IPS DF 6.9 (cell line): ENCODE data around the gene ABCG1.

ENCODE experiments used
- DNase-seq: peaks from one replicate; pipeline ENCODE4 v3.0.0-alpha.2; 2013; ENCODE audit warnings: low read depth, low spot score
- H3K27ac ChIP-seq: one replicate; pipeline ENCODE4 v1.5.1; 2013; ENCODE audit warnings: low read length, control low read depth
- H3K27me3 ChIP-seq: 2 replicates; pipeline ENCODE4 v1.6.1; 2013; ENCODE audit warnings: mild to moderate bottlenecking, low read length; ENCODE audit not compliant: control insufficient read depth, insufficient read depth
- H3K36me3 ChIP-seq: 2 replicates; pipeline ENCODE4 v1.6.1; 2013; ENCODE audit warnings: low read length; ENCODE audit not compliant: control insufficient read depth, insufficient read depth
- H3K4me1 ChIP-seq: 2 replicates; pipeline ENCODE4 v1.6.1; 2013; ENCODE audit warnings: low read length; ENCODE audit not compliant: control insufficient read depth, insufficient read depth
- H3K4me3 ChIP-seq: 2 replicates; pipeline ENCODE4 v1.5.1; 2013; ENCODE audit warnings: mild to moderate bottlenecking, low read length
- H3K9me3 ChIP-seq: 2 replicates; pipeline ENCODE4 v1.6.1; 2013; ENCODE audit warnings: low read length, inconsistent platforms; ENCODE audit not compliant: control insufficient read depth, insufficient read depth
- WGBS: extraction: QIAGEN DNeasy Blood & Tissue Kit; methylation state at CpG from one replicate; pipeline ENCODE4 v1.1.7; 2013; ENCODE audit warnings: mixed read lengths, missing lambda C conversion rate; ENCODE audit not compliant: insufficient read length, insufficient coverage; 5-methylcytosine and 5-hydroxymethylcytosine counted together

The ABCG1 gene

DNA sequence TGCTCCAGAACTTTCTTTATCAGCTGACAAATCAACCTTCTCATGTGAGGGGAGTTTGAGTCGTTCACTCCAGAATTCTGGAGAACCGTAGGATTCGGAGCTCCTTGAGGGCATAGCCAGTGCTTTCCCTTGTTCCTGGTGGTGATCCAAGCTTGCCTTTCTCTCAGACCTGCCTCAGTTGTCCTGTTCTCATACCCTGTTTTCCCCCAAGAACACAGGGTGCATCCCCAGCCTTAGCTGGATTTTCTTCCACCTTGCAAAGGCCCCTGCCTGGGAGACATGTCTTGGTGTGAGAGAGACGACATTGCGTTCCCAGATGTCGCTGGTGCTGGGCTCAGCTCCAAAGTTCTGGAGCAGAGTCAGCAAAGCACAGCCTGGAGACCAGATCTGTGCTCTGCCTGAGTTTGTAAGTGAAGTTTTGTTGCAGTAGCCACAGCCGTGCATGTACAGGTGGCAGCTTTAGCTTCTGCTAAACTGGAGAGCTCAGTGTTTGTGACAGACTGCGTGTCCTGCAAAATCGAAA lies 40.0 kb downstream of the ABCG1 start:
- Histone ChIP-seq H3K36me3 (no peaks in the 10 kb centered on the region), H3K27ac (no peak overlapping the region), H3K27me3 (no peaks in the 10 kb centered on the region), H3K4me3 (no peak overlapping the region), H3K4me1 (peaks cover 1% of the 10 kb centered on the region; the same call in 1 of the 2 replicates), H3K9me3 (no peaks in the 10 kb centered on the region)
- DNase-seq = no peak
- WGBS = no CpG with 5 or more reads among the region's 9 CpGs

GRCh38 chr21:42260121-42260520 lies 41.2 kb downstream of the ABCG1 start:
- WGBS = no CpG with 5 or more reads among the region's 10 CpGs

DNA sequence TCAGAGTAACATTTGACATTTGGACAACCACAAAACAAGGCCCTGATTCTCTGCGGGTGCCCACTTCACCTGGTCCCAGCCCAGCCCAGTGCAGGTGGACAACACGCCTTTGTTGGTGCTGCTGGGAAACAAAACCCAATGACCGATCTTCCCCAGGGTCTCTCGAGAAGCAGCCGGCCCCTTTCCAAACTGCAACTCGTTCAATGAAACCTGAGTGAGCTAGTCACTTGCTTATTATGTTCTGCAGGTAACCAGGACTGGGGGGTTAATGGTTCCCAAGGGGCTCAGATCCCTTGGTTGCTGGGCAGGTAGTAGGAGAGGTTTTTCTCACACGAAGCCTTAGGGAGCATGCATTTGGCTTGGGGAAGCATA lies 42.9 kb downstream of the ABCG1 start:
- H3K9me3 ChIP-seq = no peaks in the 10 kb centered on the region
- WGBS = no CpG with 5 or more reads among the region's 7 CpGs
- no peaks in the 10 kb centered on the region for H3K27me3 ChIP-seq
- H3K27ac ChIP-seq = no peak overlapping the region
- DNase-seq = no peak
- H3K36me3 ChIP-seq = no peaks in the 10 kb centered on the region
- peaks cover 1% of the 10 kb centered on the region; the same call in 1 of the 2 replicates for H3K4me1 ChIP-seq
- H3K4me3 ChIP-seq = no peak overlapping the region

More at GRCh38 chr21:42260121-42260520, 41.2 kb downstream of the ABCG1 start:
- H3K36me3 ChIP-seq = no peaks in the 10 kb centered on the region
- no peaks in the 10 kb centered on the region for H3K27me3 ChIP-seq
- H3K27ac ChIP-seq = no peak overlapping the region
- H3K9me3 ChIP-seq = no peaks in the 10 kb centered on the region
- H3K4me3 ChIP-seq = no peak overlapping the region
- no peak for DNase-seq
- H3K4me1 ChIP-seq = peaks cover 1% of the 10 kb centered on the region; the same call in 1 of the 2 replicates

- H3K27ac ChIP-seq = no peak overlapping the region
- no peaks in the 10 kb centered on the region for H3K27me3 ChIP-seq
- H3K4me1 ChIP-seq = peaks cover 1% of the 10 kb centered on the region; the same call in 1 of the 2 replicates
- no peak for DNase-seq
- no CpG with 5 or more reads among the region's 11 CpGs for WGBS
- no peak overlapping the region for H3K4me3 ChIP-seq
- no peaks in the 10 kb centered on the region for H3K36me3 ChIP-seq
- H3K9me3 ChIP-seq = no peaks in the 10 kb centered on the region
These were observed 43.9 kb downstream of the ABCG1 start for GRCh38 chr21:42262831-42263231.

DNA sequence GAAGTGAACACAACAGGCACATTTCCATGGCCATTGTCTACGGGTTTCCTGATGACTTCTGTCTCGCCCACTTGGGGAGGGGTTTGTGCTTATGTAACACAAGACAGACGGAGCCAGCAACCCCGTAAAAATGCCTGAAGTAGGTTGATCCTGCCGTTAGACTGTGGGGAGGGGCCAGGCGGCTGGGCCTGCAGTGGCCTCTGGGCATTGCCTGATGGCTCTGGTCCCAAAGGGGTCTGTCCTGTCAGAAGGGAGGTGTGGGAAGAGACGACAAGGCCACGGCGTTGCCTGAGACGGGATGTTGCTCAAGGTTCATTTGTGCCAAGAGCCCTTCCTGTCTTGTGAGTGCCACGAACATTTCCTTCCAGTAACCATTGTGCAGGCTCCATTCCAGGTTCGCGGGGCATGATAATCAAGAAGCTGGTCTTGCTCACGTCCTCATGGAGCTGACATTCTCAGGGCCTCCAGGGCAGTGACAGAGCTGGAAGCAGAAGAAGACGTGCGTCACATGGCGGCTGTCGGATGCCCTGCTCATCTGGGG lies 44.7 kb downstream of the ABCG1 start:
- Histone ChIP-seq H3K27ac (no peak overlapping the region), H3K27me3 (no peaks in the 10 kb centered on the region), H3K36me3 (no peaks in the 10 kb centered on the region), H3K9me3 (no peaks in the 10 kb centered on the region), H3K4me3 (no peak overlapping the region), H3K4me1 (peaks cover 1% of the 10 kb centered on the region; the same call in 1 of the 2 replicates)
- no CpG with 5 or more reads among the region's 18 CpGs for WGBS
- DNase-seq = no peak

- H3K4me1 ChIP-seq = peaks cover 1% of the 10 kb centered on the region; the same call in 1 of the 2 replicates
These were observed 45.6 kb downstream of the ABCG1 start for GRCh38 chr21:42264245-42265195.

GRCh38 chr21:42265231-42265812 lies 46.4 kb downstream of the ABCG1 start:
- H3K27ac ChIP-seq = no peak overlapping the region
- WGBS = no CpG with 5 or more reads among the region's 12 CpGs
- H3K36me3 ChIP-seq = no peaks in the 10 kb centered on the region
- H3K4me1 ChIP-seq = peaks cover 1% of the 10 kb centered on the region; the same call in 1 of the 2 replicates
- H3K4me3 ChIP-seq = no peak overlapping the region
- no peak for DNase-seq
- H3K9me3 ChIP-seq = no peaks in the 10 kb centered on the region
- no peaks in the 10 kb centered on the region for H3K27me3 ChIP-seq

More at GRCh38 chr21:42264245-42265195, 45.6 kb downstream of the ABCG1 start:
- Histone ChIP-seq H3K27ac (no peak overlapping the region), H3K9me3 (no peaks in the 10 kb centered on the region), H3K36me3 (no peaks in the 10 kb centered on the region), H3K4me3 (no peak overlapping the region), H3K27me3 (no peaks in the 10 kb centered on the region)
- no peak for DNase-seq
- WGBS = no CpG with 5 or more reads among the region's 13 CpGs

- Histone ChIP-seq H3K9me3 (no peaks in the 10 kb centered on the region), H3K36me3 (no peaks in the 10 kb centered on the region), H3K27ac (no peak overlapping the region), H3K4me3 (no peak overlapping the region), H3K4me1 (peaks cover 1% of the 10 kb centered on the region; the same call in 1 of the 2 replicates), H3K27me3 (no peaks in the 10 kb centered on the region)
- WGBS = no CpG with 5 or more reads among the region's 7 CpGs
- DNase-seq = no peak
These were observed 48.1 kb downstream of the ABCG1 start for GRCh38 chr21:42266971-42267556.

DNA sequence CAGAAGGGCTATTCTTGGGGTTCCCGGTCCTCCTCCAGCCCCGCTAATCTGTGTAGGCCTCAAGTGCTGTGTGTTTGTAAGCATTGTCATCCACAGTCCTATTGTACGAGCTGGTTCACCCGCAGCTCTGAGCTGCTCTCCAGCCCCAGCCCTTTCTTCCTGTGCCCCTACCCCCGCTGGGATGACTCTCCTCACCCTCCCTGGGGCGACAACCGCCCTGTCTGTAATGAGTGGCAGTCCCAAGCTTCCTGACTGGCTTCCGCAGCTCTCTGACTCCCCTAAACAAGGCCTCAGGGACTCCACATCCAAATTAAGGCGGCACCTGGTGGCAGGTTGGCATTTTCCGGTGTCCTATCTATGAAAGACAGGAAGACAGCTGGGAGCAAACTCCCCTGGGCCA lies 50.4 kb downstream of the ABCG1 start:
- no peak overlapping the region for H3K27ac ChIP-seq
- H3K36me3 ChIP-seq = no peaks in the 10 kb centered on the region
- H3K4me3 ChIP-seq = no peak overlapping the region
- no peaks in the 10 kb centered on the region for H3K27me3 ChIP-seq
- no peaks in the 10 kb centered on the region for H3K4me1 ChIP-seq
- no CpG with 5 or more reads among the region's 10 CpGs for WGBS
- H3K9me3 ChIP-seq = no peaks in the 10 kb centered on the region
- no peak for DNase-seq

DNA sequence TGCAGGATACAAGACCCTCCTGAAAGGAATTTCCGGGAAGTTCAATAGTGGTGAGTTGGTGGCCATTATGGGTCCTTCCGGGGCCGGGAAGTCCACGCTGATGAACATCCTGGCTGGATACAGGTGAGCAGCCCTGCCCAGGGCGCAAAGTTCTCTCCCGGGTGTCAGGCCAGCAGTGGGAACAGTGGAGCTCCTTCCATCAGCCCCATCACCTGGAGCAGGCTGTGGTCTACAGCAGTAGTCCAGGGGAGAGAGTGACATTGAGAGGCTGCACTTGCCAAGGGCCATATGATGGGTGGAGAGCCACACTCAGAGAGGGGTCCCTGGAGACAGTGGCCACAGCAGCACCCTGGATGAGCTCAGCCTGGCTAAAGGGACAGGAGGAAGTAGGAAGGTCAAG lies 52.1 kb downstream of the ABCG1 start:
- Histone ChIP-seq H3K27ac (no peak overlapping the region), H3K4me1 (no peaks in the 10 kb centered on the region), H3K27me3 (no peaks in the 10 kb centered on the region), H3K4me3 (no peak overlapping the region), H3K9me3 (no peaks in the 10 kb centered on the region), H3K36me3 (no peaks in the 10 kb centered on the region)
- DNase-seq = no peak
- WGBS = no CpG with 5 or more reads among the region's 6 CpGs
